Omental fat pad (tissue), 4 donors: ENCODE results near the gene ABCA8. TPM values are rescaled to one million over a fixed set of nuclear protein-coding genes. Genes with fewer than 3 reads are reported as not detected.

ENCODE experiments used
- ATAC-seq: fragments of 150-250 bp; one replicate; pipeline ENCODE4 v1.9.1; 2016; ENCODE audit warnings: mild to moderate bottlenecking, moderate library complexity; ENCODE audit not compliant: low FRiP score
- DNase-seq: peaks from one replicate; pipeline ENCODE4 v3.0.0-alpha.2; 2019; ENCODE audit warnings: low spot score
- CTCF ChIP-seq, 3 donors: fragments of 450-650 bp; IDR thresholded peaks; one replicate each; pipeline ENCODE4 v1.5.1; 2016 to 2017; ENCODE audit warnings: antibody characterized with exemption in 3 of 3, mild to moderate bottlenecking in 3 of 3, moderate library complexity in 2 of 3
- total RNA-seq, 4 donors: library from RNA; depleted of rRNA; stranded (reverse); fragments of >200 nt; gene quantifications; one replicate each; pipeline ENCODE4 v1.1.0, GENCODE V29; 2016

The ABCA8 gene
- total RNA-seq, 4 donors from 2014 or later, result 49.8 to 302 (median 143) TPM

DNA sequence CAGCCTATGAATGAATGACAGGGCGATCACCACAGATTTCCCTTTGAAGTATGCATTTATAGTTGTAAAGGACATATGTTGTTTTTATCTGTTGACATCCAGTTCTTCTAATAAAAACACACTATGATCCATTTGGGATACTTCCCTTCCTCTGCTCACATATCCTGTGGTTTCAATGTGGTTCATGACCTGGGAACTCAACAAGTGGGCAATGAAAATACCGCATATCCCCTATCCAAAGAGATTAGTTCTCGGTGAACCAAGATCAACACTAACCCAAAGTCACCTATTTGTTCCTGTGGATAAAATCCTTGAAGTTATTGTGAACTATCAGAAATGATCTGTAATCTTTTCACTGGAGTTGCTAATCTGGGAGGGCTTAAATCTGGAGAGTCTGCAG is 16.0 kb downstream of the ABCA8 start:
- ATAC-seq (no peak), DNase-seq (no peak)
- no peak for TF ChIP-seq CTCF (IDR thresholded peaks at IDR 0.05)

- no peak for TF ChIP-seq CTCF (IDR thresholded peaks at IDR 0.05)
- no peak for ATAC-seq
- DNase-seq, result no peak
Observed at GRCh38 chr17:68937890-68938514, 17.2 kb downstream of the ABCA8 start.

- TF ChIP-seq CTCF (IDR thresholded peaks at IDR 0.05), result no peak
- ATAC-seq (no peak), DNase-seq (no peak)
Observed at GRCh38 chr17:68927516-68927915, 27.7 kb downstream of the ABCA8 start.

- no peak for DNase-seq
- no peak for ATAC-seq
- no peak for TF ChIP-seq CTCF (IDR thresholded peaks at IDR 0.05)
Observed at GRCh38 chr17:68924793-68925720, 30.1 kb downstream of the ABCA8 start.

- ATAC-seq (no peak), DNase-seq (no peak)
- TF ChIP-seq CTCF (IDR thresholded peaks at IDR 0.05), result no peak
Observed at GRCh38 chr17:68910789-68911431, 44.3 kb downstream of the ABCA8 start.

- no peak for ATAC-seq
- DNase-seq, result no peak
- no peak for TF ChIP-seq CTCF (IDR thresholded peaks at IDR 0.05)
Observed at GRCh38 chr17:68910251-68910705, 44.9 kb downstream of the ABCA8 start.
